ENCODE measurements around the gene RPIA.
"Not testable (repeated sequence)": the region's sequence is repeated elsewhere in the genome, so short reads cannot be mapped to it uniquely, and the experiment has no call there.

Gene RPIA

GRCh38 chr2:88691339-88692183 lies at the start of gene RPIA:
RPIA (plus strand) TSS chr2:88691673; CDS start chr2:88691699, 26 bp downstream.
- peak; percentile 99 for DNase-seq

- no peak for DNase-seq
Measured at GRCh38 chr2:88642278-88642677, 49.2 kb upstream of the RPIA start.

- not testable (repeated sequence) for DNase-seq
Measured at GRCh38 chr2:88645291-88645882, 46.1 kb upstream of the RPIA start.

GRCh38 chr2:88651646-88652045 lies 39.8 kb upstream of the RPIA start:
- DNase-seq: no peak

- no peak for DNase-seq
Measured at GRCh38 chr2:88654714-88655113, 36.8 kb upstream of the RPIA start.

GRCh38 chr2:88656690-88657089 lies 34.8 kb upstream of the RPIA start:
- no peak for DNase-seq

GRCh38 chr2:88657131-88657530 lies 34.3 kb upstream of the RPIA start:
- no peak for DNase-seq

- DNase-seq: no peak
Measured at GRCh38 chr2:88658326-88658725, 33.1 kb upstream of the RPIA start.

GRCh38 chr2:88658881-88659537 lies 32.5 kb upstream of the RPIA start:
- DNase-seq: peak; percentile 83

GRCh38 chr2:88659538-88659915 lies 31.9 kb upstream of the RPIA start:
- peak; percentile 94 for DNase-seq

GRCh38 chr2:88660622-88661021 lies 30.9 kb upstream of the RPIA start:
- DNase-seq: no peak

GRCh38 chr2:88666576-88666975 lies 24.9 kb upstream of the RPIA start:
- DNase-seq: no peak

- no peak for DNase-seq
Measured at GRCh38 chr2:88667219-88667618, 24.3 kb upstream of the RPIA start.

GRCh38 chr2:88668862-88669261 lies 22.6 kb upstream of the RPIA start:
- no peak for DNase-seq

- peak; percentile 10 for DNase-seq
Measured at GRCh38 chr2:88669482-88670214, 21.8 kb upstream of the RPIA start.

- DNase-seq: peak; percentile 59
Measured at GRCh38 chr2:88671786-88672427, 19.6 kb upstream of the RPIA start.

GRCh38 chr2:88673363-88673762 lies 18.1 kb upstream of the RPIA start:
- no peak for DNase-seq

- DNase-seq: no peak
Measured at GRCh38 chr2:88680266-88680902, 11.1 kb upstream of the RPIA start.

- DNase-seq: no peak
Measured at GRCh38 chr2:88680916-88681315, 10.6 kb upstream of the RPIA start.

- DNase-seq: peak; percentile 3
Measured at GRCh38 chr2:88683160-88684021, 8.1 kb upstream of the RPIA start.

- no peak for DNase-seq
Measured at GRCh38 chr2:88684519-88684918, 7.0 kb upstream of the RPIA start.

Measured in NCI-H2171 treated with DMSO at 0.1 percent for 48 hours (cell line).